ENCODE measurements around the gene CSTB. TPM values are rescaled to one million over a fixed set of nuclear protein-coding genes. Genes with fewer than 3 reads are reported as not detected.

Gene CSTB
- total RNA-seq, 1 experiment from 2014 or later, result 40.7 TPM

DNA sequence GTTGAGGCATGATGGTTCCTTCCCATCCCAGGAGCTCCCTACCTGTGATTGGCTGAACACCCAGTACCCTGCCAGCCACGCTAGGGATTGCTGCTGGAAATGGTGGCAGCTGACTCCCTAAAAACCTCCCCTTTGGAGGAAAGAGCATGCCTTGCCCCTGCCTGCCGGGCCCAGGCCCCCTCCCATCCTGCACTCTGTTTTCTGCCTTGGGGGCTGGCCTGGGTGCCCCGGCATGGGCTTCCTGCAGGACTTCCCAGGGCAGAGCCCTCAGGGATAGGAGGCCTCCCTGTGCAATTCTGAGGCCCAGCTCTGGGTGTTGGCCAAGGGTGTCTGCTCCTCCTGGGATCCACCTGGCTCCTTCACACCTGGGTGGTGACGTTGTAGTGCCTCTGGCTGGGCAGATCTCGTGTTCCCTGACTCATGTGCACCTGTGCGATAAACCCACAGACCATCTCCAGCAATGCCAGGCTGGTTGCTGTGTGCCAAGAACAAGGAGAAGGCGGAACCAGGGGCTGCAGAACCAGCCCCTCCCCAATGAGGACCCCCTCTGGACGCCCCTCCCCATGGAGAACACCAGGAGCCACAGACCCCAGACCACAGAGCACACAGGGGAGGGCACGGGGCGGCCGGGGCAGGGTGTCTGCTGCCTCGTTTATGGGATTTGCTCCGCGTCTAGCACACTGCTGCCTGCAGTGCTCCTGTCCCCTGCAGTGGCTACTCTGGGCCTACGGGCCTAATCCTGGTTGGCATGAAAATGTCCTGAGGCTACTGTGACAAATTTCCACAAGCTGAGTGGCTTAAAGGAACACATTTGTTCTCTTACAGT lies 13.6 kb downstream of the CSTB start:
- TF ChIP-seq, protein P1, sequence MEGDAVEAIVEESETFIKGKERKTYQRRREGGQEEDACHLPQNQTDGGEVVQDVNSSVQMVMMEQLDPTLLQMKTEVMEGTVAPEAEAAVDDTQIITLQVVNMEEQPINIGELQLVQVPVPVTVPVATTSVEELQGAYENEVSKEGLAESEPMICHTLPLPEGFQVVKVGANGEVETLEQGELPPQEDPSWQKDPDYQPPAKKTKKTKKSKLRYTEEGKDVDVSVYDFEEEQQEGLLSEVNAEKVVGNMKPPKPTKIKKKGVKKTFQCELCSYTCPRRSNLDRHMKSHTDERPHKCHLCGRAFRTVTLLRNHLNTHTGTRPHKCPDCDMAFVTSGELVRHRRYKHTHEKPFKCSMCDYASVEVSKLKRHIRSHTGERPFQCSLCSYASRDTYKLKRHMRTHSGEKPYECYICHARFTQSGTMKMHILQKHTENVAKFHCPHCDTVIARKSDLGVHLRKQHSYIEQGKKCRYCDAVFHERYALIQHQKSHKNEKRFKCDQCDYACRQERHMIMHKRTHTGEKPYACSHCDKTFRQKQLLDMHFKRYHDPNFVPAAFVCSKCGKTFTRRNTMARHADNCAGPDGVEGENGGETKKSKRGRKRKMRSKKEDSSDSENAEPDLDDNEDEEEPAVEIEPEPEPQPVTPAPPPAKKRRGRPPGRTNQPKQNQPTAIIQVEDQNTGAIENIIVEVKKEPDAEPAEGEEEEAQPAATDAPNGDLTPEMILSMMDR (conservative IDR thresholded peaks at IDR 0.05), result no peak
- WGBS (ENCODE audit: extremely low coverage, insufficient read length, low lambda C conversion rate), result no CpG with 5 or more reads among the region's 15 CpGs

More for the DNA sequence above, 13.6 kb downstream of the CSTB start:
- H3K56ac ChIP-seq (ENCODE audit: insufficient read length, low read depth, low read length), result no peak overlapping the region
- no peaks in the 10 kb centered on the region for H3K9me3 ChIP-seq (ENCODE audit: control insufficient read depth, low read depth, low read length)
- H3K27ac Mint-ChIP-seq, result peak overlapping the region in 1 of 3 experiments; percentile 44; a peak in 2 of 7 replicates
- H3K23me2 ChIP-seq (ENCODE audit: insufficient read length, low read depth, low read length, poor library complexity, severe bottlenecking), result no peaks in the 10 kb centered on the region
- no peak overlapping the region for H3K14ac ChIP-seq (ENCODE audit: insufficient read depth, low read length)
- H3K79me2 ChIP-seq (ENCODE audit: insufficient read depth, low read length), result no peaks in the 10 kb centered on the region
- peaks cover under 1 to 5% of the 10 kb centered on the region in 2 experiments; a peak in 1 of 4 replicates for H3K4me1 Mint-ChIP-seq
- H2BK5ac ChIP-seq (ENCODE audit: insufficient read length, low read length), result no peak overlapping the region
- H3K27ac ChIP-seq (ENCODE audit: insufficient read length, low read depth, low read length), result no peak overlapping the region
- DNase-seq, result no peak
- H3K79me1 ChIP-seq (ENCODE audit: insufficient read depth, low read depth, low read length, poor library complexity, severe bottlenecking), result no peaks in the 10 kb centered on the region
- no peak overlapping the region for H3K9ac ChIP-seq (ENCODE audit: extremely low read depth, insufficient read length, low read length)
- no peak overlapping the region for H4K91ac ChIP-seq (ENCODE audit: insufficient read length, low read depth, low read length)
- H2BK12ac ChIP-seq (ENCODE audit: insufficient read length, low read depth, low read length), result no peak overlapping the region
- no peak overlapping the region for H2AFZ ChIP-seq (ENCODE audit: low read length)
- no peak overlapping the region for H3K18ac ChIP-seq (ENCODE audit: insufficient read length, low read depth, low read length)
- no peak overlapping the region for H3K4me3 Mint-ChIP-seq
- peaks cover 8 to 28% (median 14%) of the 10 kb centered on the region in 3 experiments for H3K36me3 Mint-ChIP-seq (ENCODE audit: insufficient read depth in 1 of 3, low read depth in 3 of 3)
- no peaks in the 10 kb centered on the region for H4K20me1 ChIP-seq (ENCODE audit: control insufficient read depth, insufficient read depth, insufficient read length)
- H3T11ph ChIP-seq (ENCODE audit: low read length), result no peak overlapping the region
- H2BK20ac ChIP-seq (ENCODE audit: low read depth, low read length, poor library complexity, severe bottlenecking), result no peak overlapping the region
- no peak overlapping the region for H4K8ac ChIP-seq (replicated peaks; ENCODE audit: insufficient read length, low read depth, low read length)
- no peak overlapping the region for H3K23ac ChIP-seq (ENCODE audit: insufficient read length, low read depth, low read length)
- H4K5ac ChIP-seq (ENCODE audit: insufficient read length, low read depth, low read length), result no peak overlapping the region
- H3K27me3 Mint-ChIP-seq (ENCODE audit: low read depth), result no peaks in the 10 kb centered on the region
- no peak overlapping the region for H3K4me2 ChIP-seq (ENCODE audit: insufficient read depth, insufficient read length, low read length)
- no peak overlapping the region for H2BK15ac ChIP-seq (ENCODE audit: low read depth, low read length)
- no peak overlapping the region for H3K4ac ChIP-seq (ENCODE audit: low read depth, low read length)
- no peak overlapping the region for H2AK5ac ChIP-seq (ENCODE audit: insufficient read length, low read length)
- peaks cover 0 to 3% of the 10 kb centered on the region in 2 experiments; a peak in 1 of 5 replicates for H3K9me3 Mint-ChIP-seq
- no peak overlapping the region for H2BK120ac ChIP-seq (ENCODE audit: low read depth, low read length, poor library complexity, severe bottlenecking)
- no peaks in the 10 kb centered on the region for H3K4me1 ChIP-seq (ENCODE audit: insufficient read depth, low read length)
- no peaks in the 10 kb centered on the region for H3K27me3 ChIP-seq (ENCODE audit: insufficient read depth, low read length)
